A549 (cell line): ENCODE measurements around the gene FOXC2.

Experiments used
- CHD2 ChIP-seq: fragments of 150-350 bp; IDR thresholded peaks from 2 replicates; pipeline ENCODE4 v1.6.1; 2014; ENCODE audit warnings: low read length; ENCODE audit not compliant: partially characterized antibody
- CTCF ChIP-seq: fragments of >200 bp; sonication (Bioruptor Twin); formaldehyde crosslinking; IDR thresholded peaks from 3 replicates; pipeline ENCODE4 v1.5.1; 2016

- TF ChIP-seq CTCF (no peak), CHD2 (no peak)
These were observed 31.4 kb downstream of the FOXC2 start for GRCh38 chr16:86597880-86598606.
